Epithelial cell of prostate (primary cell): ENCODE data around the gene CFAP58.

ENCODE experiments used
- DNase-seq: peaks from one replicate; pipeline ENCODE4 v3.0.0-alpha.2; 2011; ENCODE audit warnings: low read depth, low spot score
- H3K27ac ChIP-seq: fragments of 450-650 bp; 2 replicates; pipeline ENCODE4 v1.5.1; 2017; ENCODE audit warnings: mild to moderate bottlenecking

Gene CFAP58

GRCh38 chr10:104321725-104322415 is 31.8 kb upstream of the CFAP58 start:
- peak overlapping the region; percentile 100 for H3K27ac ChIP-seq
- DNase-seq = no peak

- no peak for DNase-seq
- peak overlapping the region; percentile 100 for H3K27ac ChIP-seq
Measured at GRCh38 chr10:104322416-104322782, 31.2 kb upstream of the CFAP58 start.

GRCh38 chr10:104323085-104323484 is 30.5 kb upstream of the CFAP58 start:
- DNase-seq = no peak
- peak overlapping the region; percentile 100 for H3K27ac ChIP-seq

GRCh38 chr10:104323760-104324201 is 29.9 kb upstream of the CFAP58 start:
- peak overlapping the region; percentile 100 for H3K27ac ChIP-seq
- no peak for DNase-seq

GRCh38 chr10:104324221-104324686 is 29.4 kb upstream of the CFAP58 start:
- H3K27ac ChIP-seq = peak overlapping the region; percentile 100
- DNase-seq = no peak

- H3K27ac ChIP-seq = peak overlapping the region; percentile 100
- no peak for DNase-seq
Measured at GRCh38 chr10:104324931-104325330, 28.7 kb upstream of the CFAP58 start.

GRCh38 chr10:104325436-104326435 is 27.9 kb upstream of the CFAP58 start:
- peak overlapping the region; percentile 100 for H3K27ac ChIP-seq
- DNase-seq = no peak

- DNase-seq = no peak
- H3K27ac ChIP-seq = peak overlapping the region; percentile 100
Measured at GRCh38 chr10:104326991-104327610, 26.5 kb upstream of the CFAP58 start.

GRCh38 chr10:104327745-104328645 is 25.6 kb upstream of the CFAP58 start:
- peak overlapping the region; percentile 100 for H3K27ac ChIP-seq
- no peak for DNase-seq

- H3K27ac ChIP-seq = peak overlapping the region; percentile 100
- DNase-seq = no peak
Measured at GRCh38 chr10:104328646-104328895, 25.1 kb upstream of the CFAP58 start.

- DNase-seq = peak; percentile 94
- peak overlapping the region; percentile 100 for H3K27ac ChIP-seq
Measured at GRCh38 chr10:104328896-104329710, 24.5 kb upstream of the CFAP58 start.

GRCh38 chr10:104329735-104330134 is 23.9 kb upstream of the CFAP58 start:
- H3K27ac ChIP-seq = peak overlapping the region; percentile 100
- DNase-seq = no peak

GRCh38 chr10:104330168-104331110 is 23.2 kb upstream of the CFAP58 start:
- DNase-seq = no peak
- peak overlapping the region; percentile 100 for H3K27ac ChIP-seq

- DNase-seq = no peak
- H3K27ac ChIP-seq = peak overlapping the region; percentile 100
Measured at GRCh38 chr10:104331208-104331838, 22.3 kb upstream of the CFAP58 start.

GRCh38 chr10:104332243-104333031 is 21.2 kb upstream of the CFAP58 start:
- DNase-seq = no peak
- H3K27ac ChIP-seq = peak overlapping the region; percentile 100

- peak overlapping the region; percentile 100 for H3K27ac ChIP-seq
- DNase-seq = no peak
Measured at GRCh38 chr10:104333032-104333727, 20.5 kb upstream of the CFAP58 start.
